Endothelial cell (in vitro differentiated cells): Measurements from ENCODE around the gene PEPD. TPM values are rescaled to one million over a fixed set of nuclear protein-coding genes. Genes with fewer than 3 reads are reported as not detected.

Source experiments
- DNase-seq: peaks from one replicate; pipeline ENCODE4 v3.0.0; 2021; ENCODE audit warnings: low spot score
- H3K27ac Mint-ChIP-seq: one replicate; pipeline ENCODE4 v1.8.0; 2021; ENCODE audit warnings: mixed read lengths, inconsistent platforms; ENCODE audit not compliant: unreplicated experiment
- H3K27me3 Mint-ChIP-seq: one replicate; pipeline ENCODE4 v1.8.0; 2021; ENCODE audit warnings: mild to moderate bottlenecking, moderate library complexity, mixed read lengths, inconsistent platforms; ENCODE audit not compliant: unreplicated experiment
- H3K36me3 Mint-ChIP-seq: one replicate; pipeline ENCODE4 v1.8.0; 2021; ENCODE audit warnings: mild to moderate bottlenecking, low read depth, mixed read lengths, inconsistent platforms; ENCODE audit not compliant: unreplicated experiment
- H3K4me1 Mint-ChIP-seq: one replicate; pipeline ENCODE4 v1.8.0; 2021; ENCODE audit warnings: mild to moderate bottlenecking, mixed read lengths, inconsistent platforms; ENCODE audit not compliant: unreplicated experiment
- H3K4me3 Mint-ChIP-seq: one replicate; pipeline ENCODE4 v1.8.0; 2021; ENCODE audit warnings: mild to moderate bottlenecking, mixed read lengths, inconsistent platforms; ENCODE audit not compliant: unreplicated experiment
- H3K9me3 Mint-ChIP-seq: one replicate; pipeline ENCODE4 v1.8.0; 2021; ENCODE audit warnings: mixed read lengths, inconsistent platforms; ENCODE audit not compliant: unreplicated experiment
- CTCF ChIP-seq: fragments of 200-600 bp; sonication (generic); IDR thresholded peaks from one replicate; pipeline ENCODE4 v1.5.0; 2021; ENCODE audit warnings: antibody characterized with exemption; ENCODE audit not compliant: unreplicated experiment
- total RNA-seq: library from RNA; stranded (reverse); fragmentation: NEBNext Ultra II Directional; extraction: Animal tissue kit (Norgen Biotek cat#: 25700); gene quantifications from one replicate; pipeline ENCODE4 v1.2.1, GENCODE V29; 2021; ENCODE audit not compliant: unreplicated experiment

Gene PEPD
- total RNA-seq, 1 donor from 2014 or later = 40.5 TPM

GRCh38 chr19:33520048-33520643 is 1.4 kb downstream of the PEPD start:
- DNase-seq = no peak
- peaks cover 3% of the 10 kb centered on the region for H3K36me3 Mint-ChIP-seq
- TF ChIP-seq CTCF = no peak
- no peaks in the 10 kb centered on the region for H3K9me3 Mint-ChIP-seq
- H3K4me1 Mint-ChIP-seq = peaks cover 12% of the 10 kb centered on the region
- H3K27ac Mint-ChIP-seq = no peak overlapping the region
- peak overlapping the region; percentile 91 for H3K4me3 Mint-ChIP-seq
- H3K27me3 Mint-ChIP-seq = peaks cover 11% of the 10 kb centered on the region

- Mint-ChIP-seq H3K36me3 (peaks cover 3% of the 10 kb centered on the region), H3K9me3 (no peaks in the 10 kb centered on the region), H3K4me1 (peaks cover 12% of the 10 kb centered on the region), H3K4me3 (no peak overlapping the region), H3K27me3 (peaks cover 11% of the 10 kb centered on the region), H3K27ac (no peak overlapping the region)
- no peak for DNase-seq
- no peak for TF ChIP-seq CTCF
These were observed 2.2 kb downstream of the PEPD start for GRCh38 chr19:33519416-33519815.

- no peaks in the 10 kb centered on the region for H3K9me3 Mint-ChIP-seq
- no peak for TF ChIP-seq CTCF
- H3K4me1 Mint-ChIP-seq = peaks cover 12% of the 10 kb centered on the region
- no peak overlapping the region for H3K27ac Mint-ChIP-seq
- H3K27me3 Mint-ChIP-seq = peaks cover 11% of the 10 kb centered on the region
- DNase-seq = no peak
- peaks cover 3% of the 10 kb centered on the region for H3K36me3 Mint-ChIP-seq
- H3K4me3 Mint-ChIP-seq = no peak overlapping the region
These were observed 3.0 kb downstream of the PEPD start for GRCh38 chr19:33518541-33518940.

- H3K9me3 Mint-ChIP-seq = no peaks in the 10 kb centered on the region
- H3K27me3 Mint-ChIP-seq = peaks cover 14% of the 10 kb centered on the region
- TF ChIP-seq CTCF = no peak
- peaks cover 3% of the 10 kb centered on the region for H3K36me3 Mint-ChIP-seq
- H3K4me1 Mint-ChIP-seq = peaks cover 11% of the 10 kb centered on the region
- H3K4me3 Mint-ChIP-seq = no peak overlapping the region
- no peak for DNase-seq
- no peak overlapping the region for H3K27ac Mint-ChIP-seq
These were observed 3.7 kb downstream of the PEPD start for GRCh38 chr19:33517922-33518321.

GRCh38 chr19:33515921-33516320 is 5.7 kb downstream of the PEPD start:
- Mint-ChIP-seq H3K9me3 (no peaks in the 10 kb centered on the region), H3K36me3 (peaks cover 1% of the 10 kb centered on the region), H3K27me3 (peaks cover 12% of the 10 kb centered on the region), H3K4me1 (peaks cover 6% of the 10 kb centered on the region), H3K4me3 (no peak overlapping the region), H3K27ac (no peak overlapping the region)
- TF ChIP-seq CTCF = no peak
- DNase-seq = no peak
